ENCODE measurements around the gene PNMA5. TPM values are rescaled to one million over a fixed set of nuclear protein-coding genes. Genes with fewer than 3 reads are reported as not detected.

The PNMA5 gene
- total and polyA plus RNA-seq, 2 donors (not counting 3 experiments of a cell fraction or from before 2014, with no cell fraction given): not detected

- no peak overlapping the region for H2AFZ ChIP-seq (ENCODE audit: low read depth, low read length)
- no peaks in the 10 kb centered on the region for H3K4me1 ChIP-seq (ENCODE audit: control insufficient read depth, extremely low read depth, insufficient read depth, low read length)
- no peaks in the 10 kb centered on the region for H3K9me3 ChIP-seq (replicated peaks; ENCODE audit: control insufficient read depth, insufficient read depth, low read length)
- no peak for TF ChIP-seq POLR2AphosphoS5 (IDR thresholded peaks at IDR 0.05; ENCODE audit: insufficient read depth, low read depth, low read length)
- no peak overlapping the region for H3K9ac ChIP-seq (replicated peaks; ENCODE audit: extremely low read depth, insufficient read depth, low read length)
- no peak overlapping the region for H3K4me2 ChIP-seq (ENCODE audit: insufficient read depth, low read length)
- intact Hi-C loops (cut with micrococcal nuclease): no loop called here
- ChIA-PET POLR2A (no interaction called here), CTCF (no interaction called here)
- H3K4me3 ChIP-seq (replicated peaks in 1 of 3; ENCODE audit: insufficient read depth in 1 of 3, low read depth in 1 of 3, low read length in 3 of 3): no peak overlapping the region
- FAIRE-seq: no peak
- no peaks in the 10 kb centered on the region for H3K27me3 ChIP-seq (ENCODE audit: control insufficient read depth in 2 of 2, insufficient read depth in 2 of 2, low read length in 2 of 2)
- DNase-seq (ENCODE audit: low read depth, low spot score): no peak
- no peaks in the 10 kb centered on the region for H3K36me3 ChIP-seq (ENCODE audit: control insufficient read depth in 2 of 2, extremely low read depth in 1 of 2, insufficient read depth in 2 of 2, low read length in 2 of 2)
- H3K79me2 ChIP-seq (ENCODE audit: control insufficient read depth, insufficient read depth, low read length): no peaks in the 10 kb centered on the region
- no peak overlapping the region for H3K27ac ChIP-seq (ENCODE audit: insufficient read depth, low read depth, low read length)
- no TSS peak for BruUV-seq (replicated peaks)
- dilution Hi-C loops (cut with MboI; ENCODE audit: extremely low pct_ligation_motif_present, low sequenced_read_pairs): no loop called here
- no peaks in the 10 kb centered on the region for H3K9me1 ChIP-seq (replicated peaks; ENCODE audit: control insufficient read depth, extremely low read depth, insufficient read depth, low read length)
- no peaks in the 10 kb centered on the region for H4K20me1 ChIP-seq (replicated peaks; ENCODE audit: control insufficient read depth, extremely low read depth, insufficient read depth, low read length)
Observed at GRCh38 chrX:152991123-152991522, 2.8 kb downstream of the PNMA5 start.

- H3K4me2 ChIP-seq (ENCODE audit: insufficient read depth, low read length): no peak overlapping the region
- BruUV-seq (replicated peaks): no TSS peak
- no peaks in the 10 kb centered on the region for H3K79me2 ChIP-seq (ENCODE audit: control insufficient read depth, insufficient read depth, low read length)
- ChIA-PET CTCF (no interaction called here), POLR2A (no interaction called here)
- no peaks in the 10 kb centered on the region for H3K36me3 ChIP-seq (ENCODE audit: control insufficient read depth in 2 of 2, extremely low read depth in 1 of 2, insufficient read depth in 2 of 2, low read length in 2 of 2)
- dilution Hi-C loops (cut with MboI; ENCODE audit: extremely low pct_ligation_motif_present, low sequenced_read_pairs) (no loop called here), intact Hi-C loops (cut with micrococcal nuclease) (no loop called here)
- H3K4me3 ChIP-seq (replicated peaks in 1 of 3; ENCODE audit: insufficient read depth in 1 of 3, low read depth in 1 of 3, low read length in 3 of 3): no peak overlapping the region
- no peaks in the 10 kb centered on the region for H3K4me1 ChIP-seq (ENCODE audit: control insufficient read depth, extremely low read depth, insufficient read depth, low read length)
- FAIRE-seq (no peak), DNase-seq (ENCODE audit: low read depth, low spot score) (no peak)
- H3K9me1 ChIP-seq (replicated peaks; ENCODE audit: control insufficient read depth, extremely low read depth, insufficient read depth, low read length): no peaks in the 10 kb centered on the region
- no peak overlapping the region for H3K27ac ChIP-seq (ENCODE audit: insufficient read depth, low read depth, low read length)
- no peaks in the 10 kb centered on the region for H3K27me3 ChIP-seq (ENCODE audit: control insufficient read depth in 2 of 2, insufficient read depth in 2 of 2, low read length in 2 of 2)
- no peak overlapping the region for H3K9ac ChIP-seq (replicated peaks; ENCODE audit: extremely low read depth, insufficient read depth, low read length)
- no peaks in the 10 kb centered on the region for H4K20me1 ChIP-seq (replicated peaks; ENCODE audit: control insufficient read depth, extremely low read depth, insufficient read depth, low read length)
- no peaks in the 10 kb centered on the region for H3K9me3 ChIP-seq (replicated peaks; ENCODE audit: control insufficient read depth, insufficient read depth, low read length)
- TF ChIP-seq CTCF (IDR thresholded peaks at IDR 0.05; ENCODE audit: extremely low read depth in 1 of 2, insufficient read depth in 1 of 2, low read depth in 1 of 2, low read length in 2 of 2): no peak
- no peak overlapping the region for H2AFZ ChIP-seq (ENCODE audit: low read depth, low read length)
Observed at GRCh38 chrX:152989292-152989658, 4.6 kb downstream of the PNMA5 start.

Data from endothelial cell of umbilical vein (primary cell).